Measurements from ENCODE around the gene WIPI1. TPM values are rescaled to one million over a fixed set of nuclear protein-coding genes. Genes with fewer than 3 reads are reported as not detected.
A peak's percentile ranks its signal among the peaks of the same experiment; 100 is the strongest.
"Not testable (repeated sequence)": the region's sequence is repeated elsewhere in the genome, so short reads cannot be mapped to it uniquely, and the experiment has no call there.

Gene WIPI1
- total RNA-seq, 1 experiment from 2014 or later = 32.8 TPM

DNA sequence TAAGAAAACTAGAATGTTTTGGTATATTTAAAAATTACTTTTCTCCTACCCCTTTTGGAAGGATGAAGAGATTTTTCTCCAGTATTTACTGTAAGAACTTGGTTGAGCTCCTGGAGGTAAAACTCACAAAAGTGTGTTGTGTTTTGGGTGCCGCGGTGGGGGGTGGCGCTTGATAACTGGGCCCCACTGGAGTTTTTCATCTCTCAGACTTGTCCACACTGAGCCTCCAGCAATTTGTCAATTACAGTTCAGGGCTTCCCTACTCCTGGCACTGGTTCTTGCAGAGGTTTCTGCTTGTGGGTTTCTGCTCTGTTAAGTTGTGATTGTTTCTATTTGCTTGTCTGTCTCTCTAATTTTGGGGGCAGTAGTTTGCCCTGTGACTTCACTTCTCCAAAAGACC is 40.0 kb downstream of the WIPI1 start:
- no peak for DNase-seq (ENCODE audit: low spot score)

DNA sequence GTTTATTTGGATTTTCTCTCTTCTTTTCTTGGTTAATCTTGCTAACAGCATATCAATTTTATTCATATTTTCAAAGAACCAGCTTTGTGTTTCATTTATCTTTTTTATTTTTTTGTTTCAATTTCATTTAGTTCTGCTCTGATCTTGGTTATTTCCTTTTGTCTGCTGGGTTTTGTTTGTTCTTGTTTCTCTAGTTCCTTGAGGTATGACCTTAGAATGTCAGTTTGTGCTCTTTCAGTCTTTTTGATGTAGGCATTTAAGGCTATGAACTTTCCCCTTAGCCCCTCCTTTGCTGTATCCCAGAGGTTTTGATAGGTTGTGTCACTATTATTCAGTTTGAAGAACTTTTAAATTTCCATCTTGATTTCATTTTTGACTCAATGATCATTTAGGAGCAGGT is 42.4 kb downstream of the WIPI1 start:
- not testable (repeated sequence) for DNase-seq (ENCODE audit: low spot score)

DNA sequence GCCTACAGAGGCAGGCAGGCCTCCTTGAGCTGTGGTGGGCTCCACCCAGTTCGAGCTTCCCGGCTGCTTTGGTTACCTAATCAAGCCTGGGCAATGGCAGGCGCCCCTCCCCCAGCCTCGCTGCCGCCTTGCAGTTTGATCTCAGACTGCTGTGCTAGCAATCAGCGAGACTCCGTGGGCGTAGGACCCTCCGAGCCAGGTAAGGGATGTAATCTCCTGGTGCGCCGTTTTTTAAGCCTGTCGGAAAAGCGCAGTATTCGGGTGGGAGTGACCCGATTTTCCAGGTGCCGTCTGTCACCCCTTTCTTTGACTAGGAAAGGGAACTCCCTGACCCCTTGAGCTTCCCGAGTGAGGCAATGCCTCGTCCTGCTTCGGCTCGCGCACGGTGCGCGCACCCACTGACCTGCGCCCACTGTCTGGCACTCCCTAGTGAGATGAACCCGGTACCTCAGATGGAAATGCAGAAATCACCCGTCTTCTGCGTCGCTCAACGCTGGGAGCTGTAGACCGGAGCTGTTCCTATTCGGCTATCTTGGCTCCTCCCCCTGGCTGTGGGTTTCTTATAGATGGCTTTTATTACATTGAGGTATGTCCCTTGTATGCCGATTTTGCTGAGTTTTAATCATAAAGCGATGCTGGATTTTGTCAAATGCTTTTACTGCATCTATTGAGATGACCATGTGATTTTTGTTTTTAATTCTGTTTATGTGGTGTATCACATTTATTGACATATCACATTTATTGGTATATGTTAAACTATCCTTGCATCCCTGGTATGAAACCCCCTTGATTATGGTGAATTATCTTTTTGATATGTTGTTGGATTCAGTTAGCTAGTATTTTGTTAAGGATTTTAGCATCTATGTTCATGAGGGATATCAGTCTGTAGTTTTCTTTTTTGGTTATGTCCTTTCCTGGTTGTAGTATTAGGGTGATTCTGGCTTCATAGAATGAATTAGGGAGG is 43.4 kb downstream of the WIPI1 start:
- not testable (repeated sequence) for DNase-seq (ENCODE audit: low spot score)

DNA sequence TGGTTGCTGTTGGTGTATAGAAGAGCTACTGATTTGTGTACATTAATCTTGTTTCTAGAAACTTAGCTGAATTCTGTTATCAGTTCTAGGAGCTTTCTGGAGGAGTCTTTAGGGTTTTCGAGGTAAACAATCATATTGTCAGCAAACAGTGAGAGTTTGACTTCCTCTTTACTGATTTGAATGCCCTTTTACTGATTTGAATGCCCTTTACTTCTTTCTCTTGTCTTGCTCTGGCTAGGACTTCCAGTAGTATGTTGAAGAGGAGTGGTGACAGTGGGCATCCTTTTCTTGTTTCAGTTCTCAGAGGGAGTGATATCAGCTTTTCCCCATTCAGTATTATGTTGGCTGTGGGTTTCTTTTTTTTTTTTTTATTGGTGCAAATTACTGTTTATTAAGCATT is 49.6 kb downstream of the WIPI1 start:
- DNase-seq (ENCODE audit: low spot score) = not testable (repeated sequence)

DNA sequence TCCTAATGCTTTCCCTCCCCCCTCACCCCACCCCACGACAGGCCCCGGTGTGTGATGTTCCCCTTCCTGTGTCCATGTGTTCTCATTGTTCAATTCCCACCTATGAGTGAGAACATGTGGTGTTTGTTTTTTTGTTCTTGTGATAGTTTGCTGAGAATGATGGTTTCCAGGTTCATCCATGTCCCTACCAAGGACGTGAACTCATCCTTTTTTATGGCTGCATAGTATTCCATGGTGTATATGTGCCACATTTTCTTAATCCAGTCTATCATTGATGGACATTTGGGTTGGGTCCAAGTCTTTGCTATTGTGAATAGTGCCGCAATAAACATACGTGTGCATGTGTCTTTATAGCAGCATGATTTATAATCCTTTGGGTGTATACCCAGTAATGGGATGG is 53.5 kb downstream of the WIPI1 start:
- DNase-seq (ENCODE audit: low spot score) = not testable (repeated sequence)

DNA sequence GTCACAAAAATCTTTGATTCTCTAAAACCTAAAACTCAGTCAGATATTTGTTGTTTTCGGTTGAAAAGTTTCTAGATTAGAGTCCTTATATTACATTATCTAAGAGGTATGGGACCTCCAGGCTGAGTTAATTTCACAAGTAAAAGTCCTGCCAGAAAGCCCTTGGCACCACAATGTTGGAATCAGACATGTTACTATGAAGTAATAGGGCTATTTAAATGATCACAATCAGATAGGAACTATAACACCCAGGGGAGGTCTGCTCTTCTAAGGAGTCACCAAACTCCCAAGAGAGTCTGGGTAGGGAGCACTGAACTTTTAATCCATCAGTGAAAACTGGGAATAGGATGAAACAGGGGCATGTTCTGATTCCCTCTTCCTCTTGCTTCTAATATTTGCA is 54.2 kb downstream of the WIPI1 start:
- no peak for DNase-seq (ENCODE audit: low spot score)

DNA sequence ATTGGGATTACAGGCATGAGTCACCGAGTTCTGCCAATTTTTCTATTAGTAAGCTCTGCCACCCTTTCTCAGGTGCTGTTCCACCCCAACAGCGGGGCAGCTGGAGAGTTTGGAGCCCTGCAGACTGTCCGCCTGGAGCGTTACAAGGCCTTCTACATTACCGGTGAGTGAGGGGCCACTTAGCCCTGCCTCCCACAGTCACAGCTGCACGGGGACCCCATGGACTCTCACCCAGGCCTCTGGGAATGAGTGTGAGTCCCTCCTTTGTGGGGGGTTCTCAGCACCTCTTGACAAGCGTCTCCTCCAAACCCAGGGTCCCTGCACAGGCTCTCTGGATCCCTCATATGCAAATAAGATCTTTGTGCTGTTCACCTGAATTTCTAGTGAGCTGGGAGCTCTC is 56.0 kb downstream of the WIPI1 start:
- DNase-seq (ENCODE audit: low spot score) = no peak

DNA sequence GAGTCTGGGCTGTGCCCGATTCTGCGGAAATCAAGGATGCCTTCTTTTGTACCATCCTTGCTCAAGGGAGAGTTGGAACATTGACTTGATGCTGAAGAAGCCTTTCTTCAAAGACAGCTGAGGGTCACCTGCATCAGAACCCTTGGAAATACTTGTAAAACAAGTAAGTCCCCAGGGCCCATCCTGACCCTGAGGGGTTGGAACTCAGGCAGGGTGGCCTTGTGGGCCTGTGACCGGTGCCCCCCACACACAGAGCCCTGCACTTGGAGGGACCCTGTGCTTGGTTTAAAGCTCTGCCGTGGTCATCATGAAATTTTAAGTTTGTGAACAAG is 56.9 kb downstream of the WIPI1 start:
- DNase-seq (ENCODE audit: low spot score) = no peak

DNA sequence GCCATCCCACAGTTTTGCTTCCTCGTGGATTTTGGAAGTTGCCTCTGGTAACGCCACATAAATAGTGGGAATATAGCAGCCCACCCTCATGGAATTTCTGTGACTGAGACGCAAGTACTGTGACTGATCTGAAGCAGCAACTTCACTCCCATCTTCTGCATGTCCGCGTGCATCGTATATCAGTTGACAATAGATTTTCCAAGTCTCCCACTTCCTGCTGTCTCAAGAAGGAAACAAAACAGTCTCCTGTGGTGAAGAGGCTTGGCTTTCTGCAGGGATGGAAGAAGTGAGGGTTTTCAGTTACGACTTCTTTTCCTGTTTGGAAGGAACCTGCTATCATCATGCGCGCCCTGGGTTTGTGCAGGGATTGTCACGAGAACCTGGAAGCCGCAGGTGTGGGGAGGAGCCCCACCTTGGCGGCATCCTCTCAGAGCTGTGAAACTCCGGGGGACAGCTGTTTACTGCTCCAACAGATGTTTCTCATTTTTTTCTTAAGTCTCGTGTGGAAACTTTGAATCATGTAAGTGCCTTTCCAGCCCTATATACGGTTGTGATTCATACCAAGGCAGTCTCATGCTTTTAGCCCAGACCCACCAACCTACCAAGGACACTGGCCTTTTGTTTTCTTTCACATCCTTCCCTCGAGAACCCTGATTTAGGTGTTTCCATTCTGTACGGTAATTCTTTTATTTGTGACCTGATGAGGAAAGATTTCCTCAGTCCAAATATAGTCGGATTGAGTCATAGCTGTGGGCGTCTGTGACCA is 57.5 kb downstream of the WIPI1 start:
- DNase-seq (ENCODE audit: low spot score) = peak; percentile 37

DNA sequence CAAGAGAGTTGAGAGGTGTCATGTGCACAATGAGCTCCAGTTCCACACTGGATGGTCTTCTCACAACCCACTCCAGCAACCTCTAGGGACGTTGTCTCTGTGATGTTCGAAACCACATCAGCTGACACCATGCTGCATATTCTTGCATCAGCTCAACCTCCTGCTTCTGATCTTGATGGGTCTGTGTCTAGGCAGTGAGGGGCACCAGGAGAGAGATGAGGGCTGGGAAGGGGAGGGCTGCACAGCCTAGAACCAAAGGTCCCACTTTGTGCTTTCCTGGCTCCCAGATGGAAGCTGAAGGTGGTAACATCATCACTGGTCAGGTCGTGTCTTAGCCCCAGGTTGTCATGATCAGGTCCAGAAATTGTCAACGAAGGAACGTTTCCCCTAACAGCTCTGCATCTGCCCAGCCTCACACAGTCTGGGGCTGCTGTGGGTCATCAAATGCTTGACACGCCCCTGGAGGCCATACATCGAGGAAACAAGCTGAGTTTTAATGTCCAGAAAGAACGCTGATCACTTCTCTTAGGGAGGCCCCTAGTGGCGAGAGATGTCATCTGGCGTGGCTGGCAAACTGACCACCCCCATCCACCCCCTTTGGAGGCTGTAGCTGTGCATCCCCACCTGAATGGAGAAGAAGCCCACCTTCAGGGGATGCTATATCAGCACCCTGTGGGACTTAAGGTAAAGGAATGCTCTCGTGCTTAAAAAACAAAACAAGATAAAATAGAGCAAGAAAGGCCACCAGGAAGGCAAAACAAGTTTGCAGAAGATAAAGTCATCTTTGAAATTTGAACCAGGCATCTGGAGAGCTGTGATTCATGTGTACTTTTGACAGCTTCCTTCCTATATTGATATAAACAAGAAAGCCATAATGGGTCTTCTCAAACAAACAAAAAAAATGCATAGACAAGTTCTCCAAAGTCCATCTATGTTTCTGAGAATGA is 58.3 kb downstream of the WIPI1 start:
- peak; percentile 81 for DNase-seq (ENCODE audit: low spot score)

DNA sequence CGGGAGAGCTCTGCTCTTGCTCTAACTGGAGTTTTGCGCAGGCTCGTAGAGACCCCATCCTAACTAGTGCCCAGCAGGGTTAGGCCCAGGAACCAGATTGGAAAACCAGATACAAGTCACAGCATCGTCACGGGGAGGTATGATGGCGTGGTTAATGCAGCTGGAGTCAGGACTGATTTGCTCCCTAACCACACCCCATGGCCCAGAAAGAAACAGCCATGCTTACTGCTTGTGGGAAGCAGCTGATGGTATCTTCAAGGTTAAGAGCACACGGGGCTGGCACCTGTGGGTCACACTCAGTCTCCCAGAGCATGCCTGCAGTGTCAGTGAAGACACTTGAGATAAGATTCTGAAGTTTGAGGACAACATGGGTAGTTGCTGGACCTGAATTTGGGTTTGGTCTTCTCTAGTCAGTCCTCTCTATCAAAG is 60.2 kb downstream of the WIPI1 start:
- DNase-seq (ENCODE audit: low spot score) = no peak

DNA sequence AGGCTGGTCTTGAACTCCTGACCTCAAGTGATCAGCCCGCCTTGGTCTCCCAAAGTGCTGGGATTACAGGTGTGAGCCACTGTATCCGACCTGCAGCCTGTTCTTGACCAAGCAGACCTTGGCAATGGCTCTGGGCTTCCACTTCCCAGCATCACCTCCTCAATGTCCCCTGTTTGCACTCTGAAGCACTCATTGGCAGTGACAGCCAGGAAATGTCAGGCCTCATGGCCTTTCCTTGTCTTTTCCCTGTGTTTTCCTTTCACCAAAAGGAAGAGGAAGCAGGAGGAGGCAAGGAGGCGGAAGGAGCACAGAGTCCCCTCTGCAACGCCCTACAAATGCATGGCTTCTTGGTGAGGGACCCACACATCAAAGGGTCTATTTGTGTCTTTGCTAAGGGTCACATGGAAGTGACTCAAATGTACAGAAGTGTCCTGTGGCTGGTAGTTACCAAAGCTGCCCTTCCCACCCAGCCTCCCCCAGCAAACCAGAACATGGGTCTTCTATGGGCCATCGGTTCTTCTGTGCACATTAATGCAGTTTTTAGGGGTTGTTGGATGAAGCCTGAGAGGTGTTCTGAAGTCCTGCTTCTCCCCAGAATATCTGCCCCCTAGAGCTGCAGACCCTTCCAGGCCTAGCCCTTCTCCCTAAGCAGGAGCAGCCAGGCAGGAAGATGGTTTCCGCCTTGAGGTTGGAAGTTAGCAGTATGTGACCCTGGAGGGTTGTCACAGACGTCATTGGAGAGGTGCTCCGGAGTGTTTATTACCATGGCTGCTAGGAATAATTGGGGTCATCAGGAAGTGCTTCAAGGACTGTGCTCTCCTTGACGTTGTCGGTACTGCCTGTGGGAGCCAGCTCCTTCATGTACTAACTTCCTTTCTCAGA is 60.8 kb downstream of the WIPI1 start:
- DNase-seq (ENCODE audit: low spot score) = no peak

DNA sequence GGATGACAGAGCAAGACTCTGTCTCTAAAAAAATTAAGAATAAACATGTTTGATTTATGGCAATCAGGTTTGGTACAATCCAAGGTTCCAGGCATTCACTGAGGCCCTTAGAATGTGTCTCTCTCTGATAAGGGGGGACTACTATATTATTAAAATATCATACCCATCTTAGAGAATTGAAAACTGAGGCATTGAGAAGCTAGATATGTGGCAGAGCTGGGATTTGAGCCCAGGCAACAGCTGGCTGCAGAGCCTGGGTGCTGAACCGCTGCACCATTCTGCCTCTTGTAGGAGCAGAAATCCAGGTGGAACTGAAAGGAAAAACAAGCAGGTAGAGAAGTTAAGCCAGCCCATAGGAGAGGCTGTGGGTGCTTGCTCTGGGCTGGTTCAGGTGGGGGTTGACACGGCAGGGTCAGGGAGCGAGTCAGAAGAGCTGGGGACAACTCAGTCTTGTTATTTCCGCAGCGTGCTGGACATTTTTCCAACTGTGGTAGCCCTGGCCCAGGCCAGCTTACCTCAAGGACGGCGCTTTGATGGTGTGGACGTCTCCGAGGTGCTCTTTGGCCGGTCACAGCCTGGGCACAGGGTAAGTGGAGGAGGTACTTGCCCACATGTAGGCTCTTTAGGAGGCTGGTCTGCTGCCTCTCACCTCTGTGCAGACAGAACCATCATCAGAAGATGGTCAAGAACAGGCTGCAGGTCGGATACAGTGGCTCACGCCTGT is 62.5 kb downstream of the WIPI1 start:
- DNase-seq (ENCODE audit: low spot score) = no peak

DNA sequence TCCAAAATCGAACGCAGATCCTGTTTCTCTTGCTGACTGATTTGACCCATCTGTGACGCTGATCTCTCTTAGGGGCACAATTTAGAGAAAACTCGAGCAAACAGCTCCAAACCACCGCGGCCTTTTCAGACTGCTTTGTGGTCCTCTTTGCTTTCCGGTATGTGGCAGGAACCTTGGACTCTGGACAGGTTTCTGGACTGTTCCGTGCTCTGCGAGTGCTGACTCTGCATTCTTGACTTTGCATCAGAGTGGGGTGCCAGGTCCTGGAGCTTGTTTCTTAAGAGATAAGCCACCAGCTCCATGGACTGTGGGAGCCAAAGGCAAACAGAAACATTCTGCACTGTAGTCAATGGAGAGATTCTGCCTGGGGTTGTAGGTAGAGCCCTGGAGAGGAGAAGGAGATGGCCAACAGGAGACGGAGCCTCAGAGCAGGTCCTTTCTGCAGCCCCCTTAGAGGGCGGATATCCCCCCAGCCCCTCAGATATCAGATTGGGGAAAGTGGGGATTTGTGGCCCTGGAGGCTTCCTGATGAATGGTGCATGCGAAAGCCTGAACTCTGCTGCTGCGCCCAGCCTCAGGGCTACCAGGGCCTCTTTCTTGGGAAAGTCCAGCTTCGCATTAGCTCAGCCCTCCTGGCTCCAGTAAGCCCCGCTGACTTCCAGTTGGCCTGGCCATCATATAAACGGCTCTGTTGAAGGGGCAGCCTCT is 65.6 kb downstream of the WIPI1 start:
- DNase-seq (ENCODE audit: low spot score) = no peak

DNA sequence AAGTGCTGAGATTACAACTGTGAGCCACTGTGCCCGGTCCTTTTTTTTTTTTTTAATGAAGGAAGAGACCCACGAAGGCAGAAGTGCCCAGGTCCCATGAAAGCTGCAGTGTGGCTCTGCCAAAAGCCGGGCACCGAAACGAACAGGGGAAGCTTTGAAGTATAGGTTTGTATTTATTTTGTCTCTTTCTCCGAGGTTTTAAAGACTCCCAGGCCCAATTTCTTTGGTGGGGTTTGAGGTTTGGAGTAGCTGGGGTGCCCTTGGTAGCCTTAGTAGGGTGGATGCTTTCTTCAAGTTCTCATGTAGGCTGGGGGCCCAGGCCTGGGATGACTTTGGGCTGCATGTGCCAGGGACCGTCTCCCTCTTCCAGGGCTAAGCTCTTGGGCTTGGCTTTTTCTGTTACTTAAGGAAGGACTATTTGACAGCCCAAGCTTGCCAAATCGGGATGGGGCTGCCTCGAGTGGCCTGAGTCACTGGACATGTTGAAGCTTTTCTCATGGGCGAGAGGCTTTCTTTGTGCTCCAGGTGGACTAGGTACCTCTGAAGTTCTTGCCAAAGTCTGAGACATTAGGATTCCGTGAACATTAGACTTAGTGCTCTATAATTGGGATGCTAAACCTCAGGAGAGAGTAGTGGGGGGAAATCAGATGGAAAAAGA is 66.3 kb downstream of the WIPI1 start:
- no peak for DNase-seq (ENCODE audit: low spot score)

DNA sequence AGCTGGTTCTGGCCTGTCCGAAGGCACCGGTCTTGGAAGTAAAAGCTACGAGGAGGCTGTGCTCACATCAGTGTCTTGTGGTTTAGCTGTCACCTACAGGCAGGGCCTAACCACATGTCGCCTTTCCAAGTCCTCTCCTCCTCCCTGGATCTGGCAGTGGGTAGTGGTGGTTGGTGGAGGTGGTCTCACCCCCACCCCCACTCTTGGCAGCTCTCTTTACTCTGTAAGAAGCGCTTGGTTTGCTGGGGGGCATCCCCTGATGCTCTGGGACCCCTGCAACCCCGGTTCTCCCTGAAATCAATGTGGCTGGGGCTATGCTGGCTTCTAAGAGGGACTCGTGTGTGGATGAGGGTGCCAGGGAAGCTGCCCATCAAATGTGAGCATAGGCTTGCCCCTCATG is 68.3 kb downstream of the WIPI1 start:
- no peak for DNase-seq (ENCODE audit: low spot score)

DNA sequence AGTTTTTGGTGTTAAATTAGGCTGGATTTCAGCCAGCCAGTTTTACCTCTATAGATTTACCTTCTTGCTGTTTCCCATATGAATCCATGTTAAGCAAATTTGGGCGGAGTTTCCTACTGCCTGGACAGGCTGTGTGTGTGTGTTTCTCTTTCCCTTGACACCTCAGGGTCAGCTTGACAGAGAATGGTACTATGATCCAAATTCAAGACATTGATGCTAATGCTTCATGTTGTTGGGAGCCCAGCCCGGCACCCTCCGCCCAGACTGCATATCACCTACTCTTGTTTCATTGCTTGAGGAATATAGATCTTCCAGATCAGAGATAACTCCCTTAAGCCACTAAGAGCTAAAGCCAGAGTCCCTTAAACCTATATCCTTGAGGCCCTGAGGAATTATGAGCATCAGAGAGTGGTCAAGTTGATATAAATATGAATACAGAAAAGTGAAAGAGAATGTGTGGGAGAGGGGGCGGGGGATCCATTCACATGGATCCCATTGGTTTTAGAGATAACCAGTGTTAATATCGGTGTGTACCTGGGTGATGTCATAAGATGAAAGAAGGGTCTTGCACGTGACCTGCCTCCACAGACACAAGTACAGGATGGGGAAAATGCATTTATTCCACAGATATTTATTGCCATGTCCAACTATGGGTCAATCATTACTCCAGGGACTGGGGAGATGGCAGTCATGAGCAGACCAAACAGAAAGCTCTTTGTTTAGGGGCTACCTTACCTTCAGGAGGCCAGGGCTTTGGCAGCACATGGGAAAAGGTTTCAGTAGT is 69.7 kb downstream of the WIPI1 start:
- DNase-seq (ENCODE audit: low spot score) = no peak
